ENCODE data around the gene ACTL10. TPM values are rescaled to one million over a fixed set of nuclear protein-coding genes. Genes with fewer than 3 reads are reported as not detected.
A peak's percentile ranks its signal among the peaks of the same experiment; 100 is the strongest.

ACTL10 gene
- total and polyA plus RNA-seq, 2 experiments from 2014 or later: 0.71 to 1.9 TPM

- Histone ChIP-seq H4K20me1 (replicated peaks; ENCODE audit: insufficient read depth) (peaks cover 4% of the 10 kb centered on the region), H3K4me3 (peak overlapping the region; percentile 78), H3K4me2 (peak overlapping the region; percentile 95), H3K36me3 (ENCODE audit: insufficient read depth) (peaks cover 1% of the 10 kb centered on the region), H3K9me2 (ENCODE audit: insufficient read depth) (no peaks in the 10 kb centered on the region), H3K4me1 (ENCODE audit: insufficient read depth) (peaks cover 19% of the 10 kb centered on the region), H3K27ac (ENCODE audit: low read depth) (no peak overlapping the region), H3F3A (replicated peaks; ENCODE audit: low read depth) (peaks cover 12% of the 10 kb centered on the region; the same call in 1 of the 2 replicates), H3K79me2 (replicated peaks; ENCODE audit: insufficient read depth) (no peaks in the 10 kb centered on the region; the same call in 1 of the 2 replicates), H2AFZ (no peak overlapping the region), H3K27me3 (ENCODE audit: insufficient read depth) (peaks cover 8% of the 10 kb centered on the region; the same call in 1 of the 2 replicates)
- H3K27me3 Mint-ChIP-seq (ENCODE audit: insufficient read depth, low read depth, poor library complexity): peaks cover 24% of the 10 kb centered on the region
- peaks cover 33% of the 10 kb centered on the region for H3K4me1 Mint-ChIP-seq
- H3K9me3 Mint-ChIP-seq: no peaks in the 10 kb centered on the region; the same call in 2 of the 3 replicates
- no peak for ATAC-seq
- TF ChIP-seq ZNF462 (CRISPR knock-in tag; IDR thresholded peaks at IDR 0.05) (no peak), ZNF114 (CRISPR knock-in tag; IDR thresholded peaks at IDR 0.05) (no peak), STAT1 (IDR thresholded peaks at IDR 0.05; ENCODE audit: unreplicated experiment) (no peak), ZNF331 (CRISPR knock-in tag; IDR thresholded peaks at IDR 0.05; ENCODE audit: low read depth) (no peak), EZH2 (IDR thresholded peaks at IDR 0.05; ENCODE audit: low read depth, unreplicated experiment) (no peak), JUNB (IDR thresholded peaks at IDR 0.05; ENCODE audit: unreplicated experiment) (no peak), EZH2phosphoT487 (IDR thresholded peaks at IDR 0.05; ENCODE audit: unreplicated experiment) (no peak), CTCF (conservative IDR thresholded peaks at IDR 0.05; ENCODE audit: low read depth in 2 of 2) (no peak), REST (IDR thresholded peaks at IDR 0.05; ENCODE audit: unreplicated experiment) (no peak), NANOG (IDR thresholded peaks at IDR 0.05; ENCODE audit: borderline replicate concordance) (no peak), ETS1 (IDR thresholded peaks at IDR 0.05) (no peak), CREB1 (CRISPR knock-in tag; IDR thresholded peaks at IDR 0.05; ENCODE audit: low read depth) (no peak), POLR2AphosphoS5 (IDR thresholded peaks at IDR 0.05; ENCODE audit: low read depth) (no peak)
- peaks cover 48% of the 10 kb centered on the region for H3K36me3 Mint-ChIP-seq (ENCODE audit: low read depth)
- H3K4me3 Mint-ChIP-seq: peak overlapping the region; percentile 89
- DNase-seq (ENCODE audit: low spot score): no peak
- H3K27ac Mint-ChIP-seq: no peak overlapping the region
Observed at GRCh38 chr20:33672426-33673113, 5.8 kb downstream of the ACTL10 start.

Data from GM23338 (cell line).